ENCODE data around the gene WFDC1.
A peak's percentile ranks its signal among the peaks of the same experiment; 100 is the strongest.

WFDC1 gene

DNA sequence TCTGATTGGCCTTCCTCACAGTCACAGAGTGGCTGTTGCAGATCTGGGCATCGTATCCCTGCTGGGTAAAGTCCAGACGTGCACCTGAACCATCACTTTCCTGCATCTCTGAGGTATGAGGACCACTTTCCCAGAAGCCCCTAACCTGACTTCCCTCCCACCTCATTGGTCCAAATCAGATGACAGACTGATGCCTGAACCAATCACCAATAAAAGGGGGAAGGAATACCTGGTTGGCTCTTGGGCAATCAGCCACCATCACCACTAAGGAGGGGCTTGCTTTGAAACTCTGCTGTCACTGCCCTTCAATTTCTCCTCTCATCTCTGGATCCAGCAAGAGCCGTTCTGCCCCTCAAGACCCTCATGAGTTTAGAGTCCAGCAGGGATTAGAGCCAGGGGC is 13.6 kb upstream of the WFDC1 start:
- TF ChIP-seq, protein P1, sequence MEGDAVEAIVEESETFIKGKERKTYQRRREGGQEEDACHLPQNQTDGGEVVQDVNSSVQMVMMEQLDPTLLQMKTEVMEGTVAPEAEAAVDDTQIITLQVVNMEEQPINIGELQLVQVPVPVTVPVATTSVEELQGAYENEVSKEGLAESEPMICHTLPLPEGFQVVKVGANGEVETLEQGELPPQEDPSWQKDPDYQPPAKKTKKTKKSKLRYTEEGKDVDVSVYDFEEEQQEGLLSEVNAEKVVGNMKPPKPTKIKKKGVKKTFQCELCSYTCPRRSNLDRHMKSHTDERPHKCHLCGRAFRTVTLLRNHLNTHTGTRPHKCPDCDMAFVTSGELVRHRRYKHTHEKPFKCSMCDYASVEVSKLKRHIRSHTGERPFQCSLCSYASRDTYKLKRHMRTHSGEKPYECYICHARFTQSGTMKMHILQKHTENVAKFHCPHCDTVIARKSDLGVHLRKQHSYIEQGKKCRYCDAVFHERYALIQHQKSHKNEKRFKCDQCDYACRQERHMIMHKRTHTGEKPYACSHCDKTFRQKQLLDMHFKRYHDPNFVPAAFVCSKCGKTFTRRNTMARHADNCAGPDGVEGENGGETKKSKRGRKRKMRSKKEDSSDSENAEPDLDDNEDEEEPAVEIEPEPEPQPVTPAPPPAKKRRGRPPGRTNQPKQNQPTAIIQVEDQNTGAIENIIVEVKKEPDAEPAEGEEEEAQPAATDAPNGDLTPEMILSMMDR (IDR thresholded peaks at IDR 0.05), result no peak
- Mint-ChIP-seq H3K4me1 (peaks cover 55% of the 10 kb centered on the region), H3K4me3 (no peak overlapping the region), H3K27me3 (ENCODE audit: low read depth, poor library complexity) (peaks cover 37% of the 10 kb centered on the region), H3K36me3 (ENCODE audit: low read depth) (no peaks in the 10 kb centered on the region), H3K9me3 (no peaks in the 10 kb centered on the region), H3K27ac (no peak overlapping the region)
- no peak for DNase-seq

DNA sequence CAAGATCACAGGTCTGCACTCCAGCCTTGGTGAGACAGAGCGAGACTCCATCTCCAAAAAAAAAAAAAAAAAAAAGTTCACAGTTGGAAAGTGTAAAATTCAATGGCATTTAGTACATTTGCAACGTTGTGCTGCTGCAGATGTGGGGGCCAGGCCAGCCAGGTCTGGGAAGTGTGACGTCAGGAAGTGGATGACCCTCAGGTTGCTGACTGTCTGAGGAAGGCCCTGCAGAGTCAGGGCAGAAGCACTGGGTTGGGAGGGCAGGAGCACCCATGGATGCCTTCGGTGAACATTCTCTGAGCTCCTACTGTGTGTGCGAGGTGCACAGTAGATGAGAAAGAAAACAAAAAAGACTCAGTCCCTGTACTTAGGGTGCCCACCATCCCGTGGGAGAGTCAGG is 12.1 kb upstream of the WFDC1 start:
- no peak for DNase-seq
- peaks cover 55% of the 10 kb centered on the region for H3K4me1 Mint-ChIP-seq
- TF ChIP-seq, protein P1 (IDR thresholded peaks at IDR 0.05), result no peak
- H3K27me3 Mint-ChIP-seq (ENCODE audit: low read depth, poor library complexity), result peaks cover 37% of the 10 kb centered on the region
- H3K9me3 Mint-ChIP-seq, result no peaks in the 10 kb centered on the region
- H3K4me3 Mint-ChIP-seq, result no peak overlapping the region
- no peaks in the 10 kb centered on the region for H3K36me3 Mint-ChIP-seq (ENCODE audit: low read depth)
- no peak overlapping the region for H3K27ac Mint-ChIP-seq

DNA sequence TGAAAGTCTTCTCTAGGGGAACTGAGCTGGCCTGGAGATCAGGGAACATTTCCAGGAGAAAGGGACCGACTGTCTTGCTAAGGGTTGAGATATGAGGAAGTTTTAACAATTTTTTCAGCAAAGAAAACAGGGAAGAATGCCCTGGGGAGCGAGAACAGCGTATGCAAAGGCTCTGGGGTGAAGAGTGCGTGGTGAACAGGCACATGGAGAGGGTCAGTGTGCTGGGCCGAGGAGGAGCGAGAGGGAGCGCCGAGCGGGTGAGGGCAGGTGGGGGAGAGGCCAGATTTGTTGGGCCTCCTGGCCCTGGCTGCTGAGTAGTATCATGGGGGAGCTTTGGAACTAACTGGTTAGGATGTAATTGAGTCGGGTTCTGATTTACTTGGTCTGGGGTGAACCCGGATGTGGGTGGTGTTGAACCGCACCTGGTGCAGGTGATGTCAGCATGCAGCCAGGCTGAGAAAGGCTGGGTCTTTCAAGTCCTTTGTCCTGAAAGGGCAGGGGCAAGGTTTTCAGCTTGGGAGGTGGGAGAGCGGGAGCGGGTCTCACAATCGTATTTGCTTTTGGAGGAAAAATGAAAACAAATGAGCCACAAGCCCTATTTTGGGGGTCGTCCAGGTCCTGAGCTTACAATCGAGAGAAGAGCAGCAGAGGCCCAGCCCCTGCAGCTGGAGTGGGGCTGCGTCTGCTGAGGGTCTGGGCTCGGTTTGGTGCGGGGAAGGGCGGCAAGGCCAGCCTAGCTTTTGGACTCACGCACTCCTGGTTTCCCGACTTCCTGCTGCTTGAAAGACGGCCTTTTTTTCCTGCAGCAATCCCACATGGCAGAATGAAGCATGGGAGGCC is 11.1 kb upstream of the WFDC1 start:
- H3K36me3 Mint-ChIP-seq (ENCODE audit: low read depth), result no peaks in the 10 kb centered on the region
- peak overlapping the region; percentile 56 for H3K27ac Mint-ChIP-seq
- TF ChIP-seq, protein P1 (IDR thresholded peaks at IDR 0.05), result no peak
- peaks cover 39% of the 10 kb centered on the region for H3K27me3 Mint-ChIP-seq (ENCODE audit: low read depth, poor library complexity)
- peaks cover 53% of the 10 kb centered on the region for H3K4me1 Mint-ChIP-seq
- DNase-seq, result no peak
- peaks cover 10% of the 10 kb centered on the region for H3K9me3 Mint-ChIP-seq
- H3K4me3 Mint-ChIP-seq, result peak overlapping the region; percentile 23

DNA sequence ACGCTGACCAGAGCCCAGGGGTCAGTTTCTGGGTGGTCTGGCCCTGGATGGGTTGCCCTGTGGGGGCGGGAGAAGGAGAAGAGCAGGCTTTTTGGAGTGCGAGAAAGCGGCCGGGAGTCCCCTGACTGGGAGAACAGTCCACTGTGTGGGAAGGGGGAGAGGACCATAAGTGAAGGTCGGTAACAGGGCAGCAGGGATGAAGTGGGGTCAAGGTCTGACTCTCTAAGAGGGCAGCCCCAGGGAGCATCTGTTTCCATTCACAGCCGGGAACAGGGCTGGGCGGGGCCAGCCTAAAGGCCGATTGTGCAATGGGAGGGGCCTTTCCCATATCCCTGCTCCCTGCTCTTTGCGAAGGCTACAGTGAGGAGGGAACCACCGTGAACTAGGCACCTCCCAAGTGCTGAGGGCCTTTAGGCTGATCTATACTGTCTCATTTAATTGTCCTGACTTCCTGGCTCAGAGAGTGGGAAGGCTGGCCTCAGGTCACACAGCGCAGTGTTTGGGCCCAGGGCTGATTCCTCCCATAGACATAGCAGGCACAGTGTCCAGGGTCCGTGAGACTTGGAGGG is 10.4 kb upstream of the WFDC1 start:
- Mint-ChIP-seq H3K4me1 (peaks cover 46% of the 10 kb centered on the region), H3K9me3 (peaks cover 15% of the 10 kb centered on the region), H3K27ac (no peak overlapping the region), H3K4me3 (peak overlapping the region; percentile 23), H3K36me3 (ENCODE audit: low read depth) (no peaks in the 10 kb centered on the region), H3K27me3 (ENCODE audit: low read depth, poor library complexity) (peaks cover 40% of the 10 kb centered on the region)
- peak; percentile 68 for DNase-seq
- TF ChIP-seq, protein P1 (IDR thresholded peaks at IDR 0.05), result no peak

DNA sequence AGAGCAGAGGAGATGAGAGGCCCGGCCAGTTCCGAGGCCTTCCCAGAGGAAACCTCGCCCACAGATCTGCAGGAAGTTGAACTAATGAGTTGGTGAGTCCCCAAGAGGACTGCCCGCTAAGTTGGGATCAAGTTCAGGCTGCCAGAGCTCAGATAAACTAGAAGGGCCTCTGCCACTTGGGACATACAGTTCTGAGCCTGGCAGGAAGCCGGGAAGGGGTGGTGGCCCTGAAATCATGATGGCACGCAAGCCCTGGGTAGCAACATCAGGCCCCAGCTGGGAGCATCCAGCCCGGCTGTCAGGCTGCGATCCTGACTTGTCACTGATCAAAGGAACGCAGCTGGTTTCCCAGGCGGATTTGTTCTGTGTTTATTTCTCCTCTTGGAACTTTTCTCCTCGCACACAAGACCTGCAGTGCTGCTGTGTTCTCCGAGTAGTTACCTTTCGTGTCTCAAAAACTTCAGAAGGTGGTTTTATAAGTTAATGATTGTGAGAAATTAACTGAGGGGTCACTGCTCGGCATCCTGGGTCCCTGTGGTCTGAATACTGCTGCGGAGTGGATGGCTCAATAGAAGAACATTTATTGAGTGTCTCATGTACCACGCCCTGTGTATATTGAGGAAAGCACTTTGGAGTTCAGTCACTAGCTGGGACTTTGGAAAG is 8.0 kb upstream of the WFDC1 start:
- no peak for DNase-seq
- Mint-ChIP-seq H3K4me1 (peaks cover 28% of the 10 kb centered on the region), H3K36me3 (ENCODE audit: low read depth) (no peaks in the 10 kb centered on the region), H3K27ac (no peak overlapping the region), H3K27me3 (ENCODE audit: low read depth, poor library complexity) (peaks cover 35% of the 10 kb centered on the region), H3K4me3 (no peak overlapping the region), H3K9me3 (peaks cover 15% of the 10 kb centered on the region)
- TF ChIP-seq, protein P1 (IDR thresholded peaks at IDR 0.05), result no peak
